Liver (tissue), 2 donors: ENCODE results near the gene PPP2R5A.

Experiments used
- CTCF ChIP-seq: fragments of 150-350 bp; IDR thresholded peaks from 2 replicates; pipeline ENCODE4 v1.5.1; 2017; ENCODE audit warnings: improper control_type of control experiment, low read depth, low read length; ENCODE audit not compliant: missing input control
- REST ChIP-seq: IDR thresholded peaks from 2 replicates; pipeline ENCODE4 v1.6.1; 2016; ENCODE audit warnings: antibody characterized with exemption, mild to moderate bottlenecking
- donor health status: healthy.

- TF ChIP-seq CTCF, result no peak
- no peak for TF ChIP-seq REST
Measured at GRCh38 chr1:212381397-212382035, 96.3 kb downstream of the PPP2R5A start.
